Thoracic aorta (tissue), 2 donors: ENCODE results near the gene BPIFB6. TPM values are rescaled to one million over a fixed set of nuclear protein-coding genes. Genes with fewer than 3 reads are reported as not detected.

ENCODE experiments used
- ATAC-seq: fragments of 150-250 bp; one replicate; pipeline ENCODE4 v1.8.0; 2017; ENCODE audit warnings: low read depth; ENCODE audit not compliant: insufficient number of reproducible peaks, low FRiP score
- DNase-seq: peaks from one replicate; pipeline ENCODE4 v3.0.0-alpha.2; 2020; ENCODE audit warnings: low spot score
- H3K27ac ChIP-seq, 2 donors: fragments of 200-600 bp; sonication (generic); 1 replicate in 1 of 2; 2 replicates in 1 of 2; pipeline ENCODE4 v1.5.1; 2016; ENCODE audit warnings: mild to moderate bottlenecking in 2 of 2, moderate library complexity in 2 of 2
- H3K27me3 ChIP-seq: fragments of 200-600 bp; sonication (generic); replicated peaks from 2 replicates; pipeline ENCODE4 v1.6.0; 2016; ENCODE audit warnings: mild to moderate bottlenecking; ENCODE audit not compliant: insufficient read depth
- H3K36me3 ChIP-seq: fragments of 200-600 bp; sonication (generic); one replicate; pipeline ENCODE4 v1.5.1; 2016
- H3K4me1 ChIP-seq, 2 donors: fragments of 200-600 bp; sonication (generic); 1 replicate in 1 of 2; 2 replicates in 1 of 2; pipeline versions ENCODE4 v1.5.1 to v1.6.0; 2016; ENCODE audit warnings: low read depth in 2 of 2, mild to moderate bottlenecking in 1 of 2; ENCODE audit not compliant: control insufficient read depth in 1 of 2
- H3K4me3 ChIP-seq: fragments of 200-600 bp; sonication (generic); 2 replicates; pipeline ENCODE4 v1.5.1; 2016; ENCODE audit warnings: mild to moderate bottlenecking
- H3K9me3 ChIP-seq: fragments of 200-600 bp; sonication (generic); 2 replicates; pipeline ENCODE4 v1.5.1; 2016
- total RNA-seq, 2 donors: library from RNA; depleted of rRNA; stranded (reverse); fragments of >200 nt; gene quantifications; one replicate each; pipeline versions ENCODE4 v1.1.0 to v1.2.3, GENCODE V29; 2016
- TF ChIP-seq, protein P1 (sequence below): fragments of 200-600 bp; sonication (generic); IDR thresholded peaks from one replicate; pipeline ENCODE4 v1.5.1; 2019; ENCODE audit warnings: antibody characterized with exemption

Gene BPIFB6
- total RNA-seq, 2 donors from 2014 or later: not detected

DNA sequence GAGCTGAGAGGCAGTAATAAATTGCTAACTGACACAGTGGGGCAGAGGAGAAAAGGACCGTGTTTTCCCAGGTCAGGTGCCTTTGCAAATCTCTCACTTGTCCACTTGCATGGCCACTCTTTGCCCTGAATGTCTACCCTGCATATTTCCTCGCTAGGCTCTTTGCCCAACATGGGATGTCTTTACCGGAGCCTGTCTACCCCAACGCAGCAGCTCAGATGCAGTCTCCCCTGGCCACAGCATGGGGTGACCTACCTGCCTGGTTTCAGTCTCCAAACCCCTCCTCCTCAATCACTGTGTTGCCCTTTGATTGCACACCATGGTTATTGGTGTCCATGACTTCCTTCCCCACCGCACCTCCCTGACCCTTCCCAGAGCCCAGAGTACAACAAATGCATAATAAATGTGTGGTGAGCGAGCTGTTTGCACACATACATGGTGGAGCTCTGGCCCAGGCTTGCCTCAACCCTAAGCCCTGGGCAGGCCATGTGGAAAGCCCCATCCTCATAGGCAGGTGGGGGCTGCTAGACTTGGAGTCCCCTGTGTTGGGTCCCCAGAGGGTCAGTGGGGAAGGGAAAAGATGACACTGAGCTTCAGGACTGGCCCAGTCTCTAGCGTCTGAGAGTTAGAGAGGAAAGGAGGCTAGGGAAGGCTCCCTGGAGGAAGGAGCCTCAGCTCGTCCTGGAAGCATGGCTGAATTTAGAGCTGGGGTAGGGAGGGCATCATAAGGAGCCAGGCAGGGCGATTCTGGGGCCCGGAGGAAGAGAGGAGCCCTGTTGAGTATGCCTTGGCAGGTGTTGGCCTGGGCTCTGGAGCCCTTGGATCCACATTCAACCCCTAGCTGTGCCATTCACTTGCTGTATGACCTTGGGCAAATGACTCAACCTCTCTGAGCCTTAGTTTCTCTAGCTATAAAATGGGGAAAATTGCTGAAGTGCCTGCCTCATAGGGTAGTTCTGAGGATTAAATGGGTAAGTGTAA lies 4.4 kb upstream of the BPIFB6 start:
- no peak for ATAC-seq
- no peaks in the 10 kb centered on the region for H3K4me1 ChIP-seq
- no peak overlapping the region for H3K4me3 ChIP-seq
- H3K36me3 ChIP-seq: no peaks in the 10 kb centered on the region
- no peak for DNase-seq
- TF ChIP-seq, protein P1, sequence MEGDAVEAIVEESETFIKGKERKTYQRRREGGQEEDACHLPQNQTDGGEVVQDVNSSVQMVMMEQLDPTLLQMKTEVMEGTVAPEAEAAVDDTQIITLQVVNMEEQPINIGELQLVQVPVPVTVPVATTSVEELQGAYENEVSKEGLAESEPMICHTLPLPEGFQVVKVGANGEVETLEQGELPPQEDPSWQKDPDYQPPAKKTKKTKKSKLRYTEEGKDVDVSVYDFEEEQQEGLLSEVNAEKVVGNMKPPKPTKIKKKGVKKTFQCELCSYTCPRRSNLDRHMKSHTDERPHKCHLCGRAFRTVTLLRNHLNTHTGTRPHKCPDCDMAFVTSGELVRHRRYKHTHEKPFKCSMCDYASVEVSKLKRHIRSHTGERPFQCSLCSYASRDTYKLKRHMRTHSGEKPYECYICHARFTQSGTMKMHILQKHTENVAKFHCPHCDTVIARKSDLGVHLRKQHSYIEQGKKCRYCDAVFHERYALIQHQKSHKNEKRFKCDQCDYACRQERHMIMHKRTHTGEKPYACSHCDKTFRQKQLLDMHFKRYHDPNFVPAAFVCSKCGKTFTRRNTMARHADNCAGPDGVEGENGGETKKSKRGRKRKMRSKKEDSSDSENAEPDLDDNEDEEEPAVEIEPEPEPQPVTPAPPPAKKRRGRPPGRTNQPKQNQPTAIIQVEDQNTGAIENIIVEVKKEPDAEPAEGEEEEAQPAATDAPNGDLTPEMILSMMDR: no peak
- no peak overlapping the region for H3K27ac ChIP-seq
- H3K9me3 ChIP-seq: no peaks in the 10 kb centered on the region
- no peaks in the 10 kb centered on the region for H3K27me3 ChIP-seq

DNA sequence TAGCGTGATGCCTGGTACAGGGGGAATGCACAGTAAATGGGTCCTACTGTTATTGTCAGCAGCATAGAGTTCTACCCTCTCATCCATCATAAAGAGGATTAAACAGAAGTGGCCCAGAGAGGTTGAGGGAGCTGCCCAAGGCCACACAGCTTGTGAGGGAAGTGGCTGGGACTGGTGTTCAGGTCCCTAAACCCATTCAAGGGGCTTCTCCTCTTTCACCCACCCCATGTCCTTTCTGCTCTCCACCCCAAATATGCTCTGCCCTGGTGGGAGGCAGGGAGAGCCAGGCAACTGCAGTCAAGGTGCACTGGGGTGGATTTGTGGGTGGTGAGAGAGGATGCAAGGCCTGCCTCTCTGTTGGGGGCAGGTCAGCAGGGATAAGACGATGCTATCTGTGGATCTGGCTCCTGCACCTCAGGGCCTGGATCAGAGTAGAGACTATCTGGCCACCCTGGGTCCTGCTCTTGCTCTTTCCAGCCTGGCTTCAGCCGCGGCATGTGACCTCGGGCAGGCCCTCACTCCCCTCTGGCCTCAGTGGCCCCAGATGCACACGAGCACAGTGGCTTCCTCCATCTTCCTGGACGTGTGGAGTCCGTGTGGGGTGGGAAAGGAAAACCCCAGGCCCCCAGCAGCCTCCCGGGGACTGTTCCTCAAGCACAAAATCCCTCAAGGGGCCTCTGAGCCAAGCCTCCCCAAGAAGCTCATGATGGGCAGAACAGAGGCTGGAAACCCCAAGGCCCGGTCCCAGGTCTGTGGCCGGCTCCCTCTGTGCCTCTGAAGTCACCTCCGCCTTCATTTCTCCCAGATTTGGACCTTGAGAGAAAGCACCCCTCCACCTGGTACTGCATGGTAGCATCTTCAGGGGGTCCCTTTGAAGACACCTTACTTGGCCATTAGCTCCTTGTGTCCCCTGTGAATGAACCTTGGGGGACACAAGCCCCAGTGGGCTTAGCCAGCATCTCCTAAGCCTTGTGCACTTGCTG lies 3.4 kb upstream of the BPIFB6 start:
- no peak overlapping the region for H3K4me3 ChIP-seq
- TF ChIP-seq, protein P1: no peak
- H3K36me3 ChIP-seq: no peaks in the 10 kb centered on the region
- ATAC-seq: no peak
- no peaks in the 10 kb centered on the region for H3K27me3 ChIP-seq
- no peak overlapping the region for H3K27ac ChIP-seq
- no peak for DNase-seq
- H3K9me3 ChIP-seq: no peaks in the 10 kb centered on the region
- no peaks in the 10 kb centered on the region for H3K4me1 ChIP-seq

DNA sequence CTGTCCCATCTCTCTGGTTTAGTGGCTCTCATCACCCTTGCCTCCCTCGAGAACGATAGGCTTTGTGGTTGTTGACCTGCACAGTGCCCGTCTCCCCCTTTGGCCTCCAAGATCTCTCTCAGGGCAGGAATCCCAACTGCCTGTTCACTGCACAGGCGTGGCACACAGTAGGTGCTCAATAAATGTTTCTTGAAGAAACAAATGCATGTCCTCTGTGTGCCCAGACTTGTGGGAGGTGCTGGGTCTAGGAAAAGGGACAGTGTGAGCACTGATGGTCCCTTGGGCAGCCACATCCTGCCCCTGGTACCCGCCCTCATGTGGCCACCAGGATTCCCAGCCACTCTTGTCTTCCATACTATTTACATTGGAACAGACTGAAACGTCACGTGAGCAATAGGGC lies 2.6 kb upstream of the BPIFB6 start:
- Histone ChIP-seq H3K27ac (no peak overlapping the region), H3K36me3 (no peaks in the 10 kb centered on the region), H3K4me1 (no peaks in the 10 kb centered on the region), H3K4me3 (no peak overlapping the region), H3K27me3 (no peaks in the 10 kb centered on the region), H3K9me3 (no peaks in the 10 kb centered on the region)
- TF ChIP-seq, protein P1: no peak
- no peak for ATAC-seq
- DNase-seq: no peak

DNA sequence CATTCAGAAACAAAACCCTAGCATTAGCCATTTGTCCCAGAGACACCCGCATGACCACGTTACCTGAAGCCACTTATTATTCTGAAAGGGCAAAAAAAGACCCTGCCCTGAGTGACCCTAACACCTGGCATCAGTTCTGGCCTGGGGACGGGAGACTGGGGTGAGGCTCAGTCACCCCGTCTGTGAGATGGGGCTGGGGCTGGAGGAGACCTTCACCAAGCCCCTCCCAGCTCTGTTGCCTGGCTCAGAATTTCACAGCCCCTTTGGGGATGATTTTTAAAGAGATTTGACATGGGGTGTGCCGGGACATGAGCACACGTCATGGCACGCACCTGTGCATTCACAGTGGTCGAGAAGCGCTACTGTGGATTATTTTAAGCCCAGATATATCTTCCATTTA lies 1.4 kb upstream of the BPIFB6 start:
- TF ChIP-seq, protein P1: no peak
- Histone ChIP-seq H3K27ac (no peak overlapping the region), H3K9me3 (no peaks in the 10 kb centered on the region), H3K4me3 (no peak overlapping the region), H3K27me3 (no peaks in the 10 kb centered on the region), H3K4me1 (no peaks in the 10 kb centered on the region), H3K36me3 (no peaks in the 10 kb centered on the region)
- ATAC-seq (no peak), DNase-seq (no peak)

DNA sequence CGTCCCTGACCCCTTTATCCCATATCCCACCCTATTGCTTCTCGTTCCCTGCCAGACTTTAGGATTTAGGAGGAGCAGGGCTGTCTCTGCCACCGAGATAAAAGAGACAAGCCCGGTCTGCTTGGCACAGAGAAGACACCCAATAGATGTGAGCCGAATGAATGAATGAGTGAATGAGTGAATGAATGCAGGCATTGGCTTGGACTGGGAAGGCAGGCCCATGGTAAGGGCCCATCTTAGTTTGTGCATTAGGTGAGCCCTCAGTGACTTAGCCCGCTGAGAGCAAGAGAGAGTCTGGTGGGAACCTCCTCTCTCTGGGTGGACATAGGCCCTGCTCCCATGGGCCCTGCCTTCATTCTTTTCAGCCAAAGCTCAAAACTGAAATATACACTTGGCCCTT lies 879 bp upstream of the BPIFB6 start:
- Histone ChIP-seq H3K9me3 (no peaks in the 10 kb centered on the region), H3K27ac (no peak overlapping the region), H3K36me3 (no peaks in the 10 kb centered on the region), H3K4me3 (no peak overlapping the region), H3K4me1 (no peaks in the 10 kb centered on the region), H3K27me3 (no peaks in the 10 kb centered on the region)
- TF ChIP-seq, protein P1: no peak
- no peak for DNase-seq
- no peak for ATAC-seq
